DMS53 treated with DMSO at 0.1 percent for 48 hours (cell line): ENCODE results near the gene SZT2.
"Not testable (repeated sequence)": the region's sequence is repeated elsewhere in the genome, so short reads cannot be mapped to it uniquely, and the experiment has no call there.

Experiments
- DNase-seq: peaks from one replicate; lab custom pipeline; 2025; ENCODE audit not compliant: unreplicated experiment; lab: John Stamatoyannopoulos, UW

SZT2 gene

DNA sequence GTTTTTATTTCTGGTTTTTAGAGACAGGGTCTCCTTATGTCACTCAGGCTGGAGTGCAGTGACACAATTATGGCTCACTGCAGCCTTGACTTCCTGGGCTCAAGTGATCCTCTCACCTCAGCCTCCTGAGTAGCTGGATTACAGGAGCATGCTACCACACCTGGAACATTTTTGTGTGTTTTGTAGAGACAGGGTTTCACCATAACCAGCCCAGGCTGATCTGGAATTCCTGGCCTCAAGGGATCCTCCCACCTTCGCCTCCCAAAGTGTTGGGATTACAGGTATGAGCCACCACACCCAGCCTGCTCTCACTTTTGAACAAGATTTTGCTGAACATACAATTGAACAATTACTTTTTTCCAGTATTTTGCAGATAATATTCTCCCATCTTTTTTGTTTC, 88.0 kb downstream of the SZT2 start:
- no peak for DNase-seq

DNA sequence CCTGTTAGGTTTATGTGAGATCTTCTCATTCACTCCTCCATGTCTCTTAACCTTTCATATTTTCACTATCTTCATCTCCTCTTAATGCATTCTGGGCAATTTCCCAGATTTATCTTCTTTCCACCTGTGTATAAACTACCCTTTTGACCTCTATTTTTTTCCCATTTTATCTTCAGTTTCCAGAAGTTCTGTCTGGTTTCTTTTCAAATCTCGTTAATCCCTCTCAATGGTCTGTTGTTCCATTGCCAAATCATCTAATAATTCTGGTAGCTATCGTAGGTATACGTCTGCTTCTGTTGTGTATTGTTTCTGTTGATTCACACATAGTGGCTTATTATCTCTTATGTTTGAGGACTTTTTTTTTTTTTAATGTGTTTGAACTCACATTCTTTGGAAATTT, 89.7 kb downstream of the SZT2 start:
- no peak for DNase-seq

- no peak for DNase-seq
Measured at GRCh38 chr1:43481491-43481890, 91.8 kb downstream of the SZT2 start.

GRCh38 chr1:43482215-43482614, 92.5 kb downstream of the SZT2 start:
- DNase-seq: no peak

DNA sequence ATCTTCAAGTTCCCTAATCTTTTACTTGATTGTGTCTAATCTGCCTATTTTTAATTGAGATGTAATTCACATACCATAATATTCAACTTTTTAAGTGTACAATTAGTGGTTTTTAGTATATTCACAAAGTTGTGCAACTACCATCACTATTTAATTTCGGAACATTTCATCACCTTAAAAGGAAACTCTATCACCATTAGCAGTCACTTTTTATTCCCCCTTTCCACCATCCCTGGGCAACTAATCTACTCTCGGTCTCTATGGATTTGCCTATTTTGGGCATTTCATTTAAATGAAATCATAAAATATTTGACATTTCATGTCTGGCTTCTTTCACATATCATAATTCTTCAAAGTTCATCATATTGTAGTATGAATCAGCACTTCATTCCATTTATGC, 94.7 kb downstream of the SZT2 start:
- DNase-seq: no peak

DNA sequence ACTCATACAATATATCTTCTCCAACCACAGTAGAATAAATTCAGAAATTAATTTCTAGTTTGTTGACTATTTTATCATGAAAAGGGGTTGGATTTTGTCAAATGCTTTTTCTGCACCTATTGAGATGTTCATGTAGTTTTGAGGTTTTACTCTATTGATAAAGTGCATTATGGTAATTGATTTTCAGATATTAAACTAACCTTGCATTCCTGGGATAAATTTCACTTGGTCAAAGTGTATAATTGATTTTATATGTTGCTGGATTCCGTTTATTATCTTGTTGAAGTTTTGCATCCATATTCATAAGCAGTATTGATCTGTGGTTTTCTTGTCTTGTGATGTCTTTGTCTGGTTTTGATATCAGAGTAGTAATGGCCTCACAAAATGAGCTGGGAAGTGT, 98.5 kb downstream of the SZT2 start:
- no peak for DNase-seq

GRCh38 chr1:43491061-43491460, 101.4 kb downstream of the SZT2 start:
- no peak for DNase-seq

GRCh38 chr1:43492826-43493225, 103.1 kb downstream of the SZT2 start:
- no peak for DNase-seq

DNA sequence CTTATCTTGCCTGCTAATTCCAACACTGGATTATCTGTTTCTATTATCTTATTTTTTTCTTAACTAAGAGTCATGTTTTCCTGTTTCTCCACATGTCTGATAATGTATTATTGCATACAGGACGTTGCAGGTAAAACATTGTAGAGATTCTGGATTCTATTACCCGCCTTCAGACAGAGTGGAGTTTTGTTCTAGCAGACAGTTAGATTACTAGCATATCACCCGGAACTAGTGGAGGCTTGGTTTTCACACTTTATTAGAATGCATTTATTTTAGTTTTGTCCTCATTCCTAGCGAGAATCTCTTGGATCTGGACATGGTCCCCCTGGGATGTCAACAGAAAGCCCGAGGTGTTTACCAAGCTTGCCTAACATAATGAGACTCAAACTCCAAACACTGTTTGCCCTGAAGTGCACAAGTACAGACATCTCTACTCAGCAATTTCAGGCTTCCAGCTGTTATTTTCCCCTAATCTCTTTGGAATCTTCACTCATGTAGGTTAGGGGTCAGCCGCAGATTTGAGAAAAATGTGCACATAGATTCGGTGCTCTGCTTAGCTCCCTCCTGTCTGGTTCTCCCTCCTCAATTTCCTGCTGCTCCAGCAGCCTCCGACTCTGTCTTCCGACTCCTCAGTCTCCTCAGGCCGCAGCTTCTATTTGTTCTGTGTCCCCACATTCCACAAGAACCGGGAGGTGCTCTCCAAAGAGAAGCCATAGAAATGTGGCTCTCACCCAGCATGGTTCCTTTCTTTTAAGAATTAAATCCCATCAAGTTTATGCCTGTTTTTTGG, 104.2 kb downstream of the SZT2 start:
- no peak for DNase-seq

- no peak for DNase-seq
Measured at GRCh38 chr1:43495204-43495603, 105.5 kb downstream of the SZT2 start.

GRCh38 chr1:43499898-43500297, 110.2 kb downstream of the SZT2 start:
- no peak for DNase-seq

- DNase-seq: not testable (repeated sequence)
Measured at GRCh38 chr1:43501806-43502205, 112.1 kb downstream of the SZT2 start.

- DNase-seq: no peak
Measured at GRCh38 chr1:43503534-43503933, 113.8 kb downstream of the SZT2 start.
